IPS DF 6.9 (cell line): Measurements from ENCODE around the gene FOXL3.

Experiments used
- DNase-seq: peaks from one replicate; pipeline ENCODE4 v3.0.0-alpha.2; 2013; ENCODE audit warnings: low read depth, low spot score
- H3K27ac ChIP-seq: one replicate; pipeline ENCODE4 v1.5.1; 2013; ENCODE audit warnings: low read length, control low read depth
- H3K27me3 ChIP-seq: 2 replicates; pipeline ENCODE4 v1.6.1; 2013; ENCODE audit warnings: mild to moderate bottlenecking, low read length; ENCODE audit not compliant: control insufficient read depth, insufficient read depth
- H3K36me3 ChIP-seq: 2 replicates; pipeline ENCODE4 v1.6.1; 2013; ENCODE audit warnings: low read length; ENCODE audit not compliant: control insufficient read depth, insufficient read depth
- H3K4me1 ChIP-seq: 2 replicates; pipeline ENCODE4 v1.6.1; 2013; ENCODE audit warnings: low read length; ENCODE audit not compliant: control insufficient read depth, insufficient read depth
- H3K4me3 ChIP-seq: 2 replicates; pipeline ENCODE4 v1.5.1; 2013; ENCODE audit warnings: mild to moderate bottlenecking, low read length
- H3K9me3 ChIP-seq: 2 replicates; pipeline ENCODE4 v1.6.1; 2013; ENCODE audit warnings: low read length, inconsistent platforms; ENCODE audit not compliant: control insufficient read depth, insufficient read depth
- WGBS: extraction: QIAGEN DNeasy Blood & Tissue Kit; methylation state at CpG from one replicate; pipeline ENCODE4 v1.1.7; 2013; ENCODE audit warnings: mixed read lengths, missing lambda C conversion rate; ENCODE audit not compliant: insufficient read length, insufficient coverage; 5-methylcytosine and 5-hydroxymethylcytosine counted together

FOXL3 gene

DNA sequence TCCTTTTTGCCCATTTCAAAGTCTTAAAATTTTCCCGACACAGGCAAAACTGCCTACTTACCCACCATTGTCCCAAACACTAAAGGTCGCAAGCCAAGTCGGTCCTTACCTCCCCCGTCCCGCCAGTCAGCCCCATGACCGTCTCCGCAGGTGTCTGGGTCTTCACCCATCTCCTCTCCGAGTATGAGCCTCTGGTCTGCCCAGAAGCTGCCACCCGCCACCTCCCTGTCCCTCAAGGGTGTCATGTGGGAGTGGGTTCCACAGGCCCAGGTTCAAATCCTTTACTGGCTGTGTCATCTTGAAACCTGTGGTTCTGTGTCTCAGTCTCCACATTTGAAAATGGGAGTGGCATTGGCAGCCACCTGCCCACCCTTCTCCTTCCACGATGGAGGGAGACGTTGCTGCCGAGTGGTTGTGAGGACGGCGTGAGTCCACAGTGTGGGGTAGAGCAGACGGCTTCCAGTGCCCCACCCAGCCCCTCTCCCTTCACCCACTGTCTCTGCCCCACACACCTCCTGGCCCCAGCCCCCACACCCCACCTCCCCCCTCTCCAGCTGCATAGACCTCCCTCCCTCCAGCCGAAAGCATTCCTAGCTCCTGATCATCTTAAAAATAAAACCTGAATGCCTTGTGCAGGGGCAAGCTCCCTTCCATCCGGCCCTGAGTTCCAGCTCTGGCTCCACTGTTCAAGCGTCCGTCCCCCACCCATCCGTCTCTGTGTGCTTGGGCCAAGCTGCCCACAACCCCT, 35.3 kb downstream of the FOXL3 start:
- no peaks in the 10 kb centered on the region; the same call in 1 of the 2 replicates for H3K36me3 ChIP-seq
- no peaks in the 10 kb centered on the region for H3K9me3 ChIP-seq
- H3K4me1 ChIP-seq, result no peaks in the 10 kb centered on the region
- no peak overlapping the region for H3K4me3 ChIP-seq
- no peaks in the 10 kb centered on the region for H3K27me3 ChIP-seq
- H3K27ac ChIP-seq, result no peak overlapping the region
- DNase-seq, result no peak
- no CpG with 5 or more reads among the region's 20 CpGs for WGBS

DNA sequence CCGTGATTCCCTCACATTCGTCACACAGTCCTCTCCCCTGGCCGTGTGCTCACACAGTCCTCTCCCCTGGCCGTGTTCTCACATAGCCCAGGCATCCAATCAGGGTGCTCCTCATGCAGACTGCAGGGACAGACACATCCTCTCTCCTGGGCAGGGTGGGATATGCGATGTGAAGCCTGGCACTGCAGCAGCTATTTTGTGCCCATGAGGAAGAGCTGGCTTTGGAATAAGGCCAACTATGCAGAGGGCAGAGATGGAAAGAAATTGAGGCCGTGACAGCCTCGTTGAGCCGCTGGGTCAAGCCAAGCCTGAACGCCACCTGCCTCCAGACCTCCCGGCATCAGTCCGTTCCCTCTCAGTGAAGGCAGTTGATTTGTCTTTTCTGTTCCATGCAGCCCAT, 35.8 kb downstream of the FOXL3 start:
- H3K27ac ChIP-seq, result no peak overlapping the region
- no peaks in the 10 kb centered on the region for H3K27me3 ChIP-seq
- H3K4me3 ChIP-seq, result no peak overlapping the region
- no peak for DNase-seq
- no peaks in the 10 kb centered on the region for H3K4me1 ChIP-seq
- H3K9me3 ChIP-seq, result no peaks in the 10 kb centered on the region
- WGBS, result no CpG with 5 or more reads among the region's 11 CpGs
- no peaks in the 10 kb centered on the region; the same call in 1 of the 2 replicates for H3K36me3 ChIP-seq

DNA sequence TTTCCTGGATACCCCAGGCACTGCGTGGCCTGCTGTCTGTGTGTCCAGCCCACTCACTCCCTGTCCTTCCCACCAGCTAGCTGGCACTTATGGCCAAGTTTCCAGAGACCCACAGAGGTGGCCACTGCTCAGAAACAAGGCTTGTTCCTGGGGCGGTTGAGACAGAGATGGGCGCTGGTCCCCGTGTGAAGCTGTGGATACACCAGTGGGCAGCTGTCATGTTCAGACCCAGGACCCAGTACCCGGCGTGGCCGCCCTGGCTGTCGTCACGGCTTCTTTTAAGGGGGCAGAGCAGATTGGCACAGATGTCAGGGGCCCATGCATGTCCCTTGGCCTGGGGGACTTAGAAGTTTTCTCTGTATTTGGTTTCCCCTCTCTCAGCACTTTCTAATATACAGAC, 36.3 kb downstream of the FOXL3 start:
- Histone ChIP-seq H3K4me1 (no peaks in the 10 kb centered on the region), H3K9me3 (no peaks in the 10 kb centered on the region), H3K4me3 (no peak overlapping the region), H3K27ac (no peak overlapping the region), H3K36me3 (no peaks in the 10 kb centered on the region; the same call in 1 of the 2 replicates), H3K27me3 (no peaks in the 10 kb centered on the region)
- no CpG with 5 or more reads among the region's 9 CpGs for WGBS
- no peak for DNase-seq

DNA sequence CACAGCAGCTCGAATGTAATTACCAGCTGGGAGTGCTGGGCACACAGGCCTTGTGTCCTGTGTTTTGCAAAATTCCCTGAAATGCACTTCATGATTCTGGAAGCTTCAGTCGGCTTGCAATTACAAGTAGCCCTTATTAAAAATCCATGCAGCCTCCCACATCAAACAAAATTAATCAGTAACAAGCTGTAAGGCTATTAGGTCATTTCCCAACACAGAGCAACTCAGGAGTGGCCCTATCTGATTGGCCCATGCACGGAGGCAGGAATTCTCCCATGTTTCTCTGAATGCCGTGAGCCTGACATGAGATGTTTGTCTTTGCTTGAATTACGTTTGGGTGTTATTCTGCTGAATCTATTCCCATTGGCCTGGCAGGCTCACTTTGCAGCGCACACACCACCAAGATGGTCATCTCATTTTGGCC, 36.9 kb downstream of the FOXL3 start:
- Histone ChIP-seq H3K27ac (no peak overlapping the region), H3K27me3 (no peaks in the 10 kb centered on the region), H3K4me1 (no peaks in the 10 kb centered on the region), H3K4me3 (no peak overlapping the region), H3K36me3 (no peaks in the 10 kb centered on the region; the same call in 1 of the 2 replicates), H3K9me3 (no peaks in the 10 kb centered on the region)
- no peak for DNase-seq
- WGBS, result no CpG with 5 or more reads among the region's 6 CpGs

DNA sequence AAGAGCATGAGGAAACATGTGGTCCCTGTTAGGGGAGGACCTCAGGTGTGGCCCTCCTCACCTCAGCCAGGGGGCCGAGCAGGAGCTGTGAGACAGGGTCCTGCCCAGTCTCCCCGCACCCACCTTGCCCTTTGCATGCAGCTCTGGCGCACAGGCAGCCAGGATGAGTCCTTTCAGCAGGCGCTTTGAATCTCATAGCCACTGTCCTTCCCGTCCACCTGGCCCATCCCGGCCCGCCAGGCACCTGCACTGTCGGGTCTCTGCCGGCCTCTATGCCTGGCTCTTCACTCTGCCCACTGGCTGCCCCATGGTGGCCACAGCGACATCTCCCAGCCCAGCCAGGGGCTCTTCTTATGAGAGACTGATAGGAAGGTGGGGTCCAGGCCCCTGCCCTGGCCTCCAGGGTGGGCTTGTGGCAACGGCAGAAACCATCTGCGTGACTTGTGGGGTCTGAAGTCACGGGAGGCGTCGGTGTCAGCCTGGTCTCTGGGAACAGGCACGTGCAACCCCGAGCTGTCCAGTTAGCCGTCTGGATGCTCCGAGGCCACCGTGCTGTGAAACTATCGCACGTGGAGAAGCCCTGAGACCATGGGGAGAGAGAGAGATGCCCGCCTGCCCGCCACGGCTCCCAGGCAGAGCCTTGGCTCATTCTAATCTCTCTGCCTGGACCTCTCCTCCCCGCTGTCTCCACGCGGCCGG, 37.4 kb downstream of the FOXL3 start:
- Histone ChIP-seq H3K36me3 (no peaks in the 10 kb centered on the region; the same call in 1 of the 2 replicates), H3K9me3 (no peaks in the 10 kb centered on the region), H3K27me3 (no peaks in the 10 kb centered on the region), H3K27ac (no peak overlapping the region), H3K4me1 (no peaks in the 10 kb centered on the region), H3K4me3 (no peak overlapping the region)
- no CpG with 5 or more reads among the region's 29 CpGs for WGBS
- DNase-seq, result no peak

DNA sequence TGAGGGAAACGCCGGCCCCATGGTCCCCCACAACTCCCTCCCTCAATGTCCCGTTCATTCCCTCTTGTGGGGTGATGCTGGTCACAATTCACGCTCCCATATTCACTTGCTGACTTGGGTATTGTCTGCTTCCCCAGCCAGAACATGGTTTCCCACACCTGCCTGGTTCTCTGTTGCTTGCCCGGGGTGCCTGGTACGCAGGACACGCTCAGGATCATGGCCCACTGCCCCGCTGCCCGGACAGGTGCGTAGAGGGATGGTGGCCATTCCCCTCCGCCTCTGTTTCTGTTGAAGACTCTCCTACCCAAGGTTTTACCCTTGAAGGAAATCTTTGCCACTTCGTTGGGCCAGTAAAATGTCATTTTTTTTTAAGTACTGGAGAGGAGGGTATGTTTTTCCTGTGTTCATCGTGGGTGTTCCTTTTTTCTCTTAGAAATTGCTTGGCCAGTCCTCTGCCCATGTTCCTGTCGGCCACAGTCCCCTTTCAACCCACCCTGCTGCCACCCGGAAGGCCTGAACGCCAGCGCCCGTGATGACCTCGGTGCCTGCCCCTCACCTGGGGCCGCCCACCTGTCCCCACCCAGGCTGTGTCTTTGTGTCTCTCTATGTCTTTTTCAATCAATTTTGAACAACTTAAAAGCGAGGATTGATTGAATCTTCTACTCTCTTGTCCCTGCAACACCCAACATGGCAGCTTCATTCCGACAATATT, 38.2 kb downstream of the FOXL3 start:
- no peak for DNase-seq
- Histone ChIP-seq H3K4me3 (no peak overlapping the region), H3K4me1 (no peaks in the 10 kb centered on the region), H3K27ac (no peak overlapping the region), H3K27me3 (no peaks in the 10 kb centered on the region), H3K36me3 (no peaks in the 10 kb centered on the region; the same call in 1 of the 2 replicates), H3K9me3 (no peaks in the 10 kb centered on the region)
- no CpG with 5 or more reads among the region's 22 CpGs for WGBS

DNA sequence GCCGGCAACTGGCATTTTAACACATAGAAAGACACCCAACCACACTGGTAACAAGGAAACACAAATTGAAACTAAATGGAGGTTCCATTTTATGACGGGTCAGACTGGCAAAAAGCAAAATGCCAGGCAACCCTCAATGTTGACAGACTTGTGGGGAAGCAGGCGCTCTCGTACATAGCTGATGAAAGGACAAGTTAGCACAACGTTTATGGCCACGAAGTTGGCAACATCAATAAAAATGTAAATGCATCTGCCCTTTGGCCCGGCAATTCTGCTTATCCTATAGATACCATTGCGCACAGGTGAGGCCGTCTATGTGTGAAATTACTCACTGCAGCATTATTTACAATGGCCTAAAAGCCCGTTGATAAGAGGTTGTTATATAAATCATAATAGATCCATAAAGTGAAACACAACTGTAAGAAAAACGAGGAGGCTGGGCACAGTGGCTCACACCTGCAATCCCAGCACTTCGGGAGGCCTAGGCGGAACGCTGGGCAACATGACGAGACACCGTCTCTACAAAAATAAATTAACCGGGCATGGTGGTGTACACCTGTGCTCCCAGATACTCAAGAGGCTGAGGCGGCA, 39.8 kb downstream of the FOXL3 start:
- H3K27ac ChIP-seq, result no peak overlapping the region
- H3K4me3 ChIP-seq, result no peak overlapping the region
- no peaks in the 10 kb centered on the region for H3K27me3 ChIP-seq
- H3K9me3 ChIP-seq, result no peaks in the 10 kb centered on the region
- H3K36me3 ChIP-seq, result no peaks in the 10 kb centered on the region; the same call in 1 of the 2 replicates
- no peak for DNase-seq
- no CpG with 5 or more reads among the region's 18 CpGs for WGBS
- H3K4me1 ChIP-seq, result no peaks in the 10 kb centered on the region

DNA sequence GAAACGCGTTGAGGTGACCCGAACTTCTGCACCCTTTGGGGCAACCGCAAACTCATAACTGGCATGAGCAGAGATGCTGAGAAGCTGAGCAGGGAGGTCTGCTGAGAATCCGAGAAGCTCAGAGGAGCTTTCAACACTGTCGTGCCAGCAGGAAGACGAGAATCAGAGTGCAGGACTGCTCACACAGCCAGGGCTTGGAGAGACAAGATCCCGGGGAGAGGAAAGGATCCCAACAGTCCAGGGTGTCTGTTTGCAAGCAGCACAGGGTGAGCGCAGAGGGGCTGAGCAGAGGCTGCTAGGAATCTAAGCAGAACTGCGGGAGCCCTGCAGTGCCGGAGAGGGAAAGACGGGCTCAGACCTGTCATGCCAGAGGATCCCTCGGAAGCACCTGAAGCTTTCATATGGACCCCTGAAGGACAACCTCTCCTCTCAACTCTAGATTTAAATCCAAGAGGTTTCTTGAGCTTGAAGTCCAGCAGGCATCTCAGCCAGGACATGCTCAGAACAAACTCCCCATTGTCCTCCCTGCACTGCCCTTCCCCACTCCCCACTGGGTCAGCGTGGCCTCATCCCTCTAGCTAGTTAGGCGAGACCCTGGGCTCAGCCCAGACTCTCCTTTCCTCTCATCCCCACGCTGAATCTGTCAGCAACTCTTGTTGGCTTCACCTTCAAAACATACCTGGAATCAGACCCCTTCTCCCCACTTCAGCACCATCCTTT, 40.7 kb downstream of the FOXL3 start:
- H3K27ac ChIP-seq, result no peak overlapping the region
- no peaks in the 10 kb centered on the region for H3K9me3 ChIP-seq
- WGBS, result no CpG with 5 or more reads among the region's 16 CpGs
- H3K27me3 ChIP-seq, result no peaks in the 10 kb centered on the region
- H3K4me3 ChIP-seq, result no peak overlapping the region
- no peak for DNase-seq
- H3K36me3 ChIP-seq, result no peaks in the 10 kb centered on the region; the same call in 1 of the 2 replicates
- no peaks in the 10 kb centered on the region for H3K4me1 ChIP-seq

DNA sequence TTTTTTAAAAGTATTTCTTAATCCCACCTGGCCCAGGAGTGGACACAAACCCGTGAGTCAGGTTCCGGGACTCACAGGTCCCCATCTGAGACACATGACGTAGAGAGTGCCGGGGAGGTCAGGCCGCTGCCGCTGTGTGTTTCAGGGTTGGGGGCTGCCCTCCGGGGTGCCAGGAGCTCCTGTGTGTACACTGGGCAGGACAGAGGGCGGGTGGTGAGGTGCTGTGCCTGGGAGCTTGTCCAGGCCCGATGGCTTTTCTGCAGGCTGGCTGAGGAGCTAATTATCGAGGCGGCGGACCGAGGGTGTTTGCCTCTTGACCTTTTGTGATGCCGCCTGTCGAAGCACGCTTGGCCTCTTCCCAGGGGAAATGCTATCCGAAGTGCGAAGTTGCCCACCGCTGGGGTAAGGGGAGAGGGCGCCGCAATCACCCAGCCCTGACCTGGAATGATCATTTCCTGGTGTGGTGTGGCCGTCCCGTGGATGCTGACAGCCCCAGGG, 42.1 kb downstream of the FOXL3 start:
- no peak overlapping the region for H3K27ac ChIP-seq
- no peak for DNase-seq
- WGBS, result no CpG with 5 or more reads among the region's 23 CpGs

More for the DNA sequence above, 42.1 kb downstream of the FOXL3 start:
- Histone ChIP-seq H3K9me3 (no peaks in the 10 kb centered on the region), H3K4me1 (no peaks in the 10 kb centered on the region), H3K4me3 (no peak overlapping the region), H3K27me3 (no peaks in the 10 kb centered on the region), H3K36me3 (no peaks in the 10 kb centered on the region; the same call in 1 of the 2 replicates)
